Ectodermal cell (in vitro differentiated cells): ENCODE data around the gene LBX2.

Experiments used
- H3K27ac ChIP-seq: 2 replicates; pipeline ENCODE4 v1.7.0; 2013; ENCODE audit warnings: mild to moderate bottlenecking, low read depth, low read length; ENCODE audit not compliant: insufficient read depth, poor library complexity, severe bottlenecking
- H3K27me3 ChIP-seq: 2 replicates; pipeline ENCODE4 v1.7.0; 2013; ENCODE audit warnings: mild to moderate bottlenecking, low read length; ENCODE audit not compliant: insufficient read depth, control insufficient read depth, poor library complexity, severe bottlenecking
- H3K36me3 ChIP-seq: one replicate; pipeline ENCODE4 v1.7.0; 2013; ENCODE audit warnings: low read length; ENCODE audit not compliant: control insufficient read depth, insufficient read depth
- H3K4me1 ChIP-seq: one replicate; pipeline ENCODE4 v1.7.0; 2013; ENCODE audit warnings: low read length; ENCODE audit not compliant: control insufficient read depth, insufficient read depth
- H3K4me3 ChIP-seq: 2 replicates; pipeline ENCODE4 v1.7.0; 2013; ENCODE audit warnings: low read depth, low read length, control low read depth; ENCODE audit not compliant: insufficient read depth
- H3K9me3 ChIP-seq: 2 replicates; pipeline ENCODE4 v1.7.0; 2013; ENCODE audit warnings: mild to moderate bottlenecking, low read length, moderate library complexity; ENCODE audit not compliant: control insufficient read depth
- WGBS, 2 experiments: methylation state at CpG; one replicate each; pipeline ENCODE4 v1.1.7; 2013; ENCODE audit warnings: missing lambda C conversion rate in 2 of 2; 5-methylcytosine and 5-hydroxymethylcytosine counted together

The LBX2 gene

GRCh38 chr2:74503506-74504475, 4.4 kb upstream of the LBX2 start:
- H3K9me3 ChIP-seq = no peaks in the 10 kb centered on the region
- H3K27me3 ChIP-seq = peaks cover 85% of the 10 kb centered on the region
- no peak overlapping the region for H3K27ac ChIP-seq
- 60 to 68% methylated on average over 45 of the region's 45 CpGs for WGBS, 2 experiments
- H3K4me3 ChIP-seq = peak overlapping the region; percentile 40
- H3K36me3 ChIP-seq = peaks cover 5% of the 10 kb centered on the region
- peaks cover 38% of the 10 kb centered on the region for H3K4me1 ChIP-seq

GRCh38 chr2:74502720-74503505, 3.5 kb upstream of the LBX2 start:
- Histone ChIP-seq H3K27ac (no peak overlapping the region), H3K4me1 (peaks cover 41% of the 10 kb centered on the region), H3K4me3 (peak overlapping the region; percentile 40), H3K36me3 (peaks cover 5% of the 10 kb centered on the region), H3K27me3 (peaks cover 85% of the 10 kb centered on the region), H3K9me3 (no peaks in the 10 kb centered on the region)
- WGBS, 2 experiments = 2 to 3% methylated on average over 67 of the region's 67 CpGs

- Histone ChIP-seq H3K9me3 (no peaks in the 10 kb centered on the region), H3K27me3 (peaks cover 92% of the 10 kb centered on the region), H3K4me3 (peak overlapping the region; percentile 40), H3K27ac (no peak overlapping the region), H3K36me3 (peaks cover 5% of the 10 kb centered on the region), H3K4me1 (peaks cover 41% of the 10 kb centered on the region)
- 12 to 13% methylated on average over 32 of the region's 32 CpGs for WGBS, 2 experiments
Observed at GRCh38 chr2:74502147-74502719, 2.8 kb upstream of the LBX2 start.

GRCh38 chr2:74501335-74502071, 2.1 kb upstream of the LBX2 start:
- Histone ChIP-seq H3K27me3 (peaks cover 96% of the 10 kb centered on the region), H3K4me3 (no peak overlapping the region), H3K36me3 (peaks cover 5% of the 10 kb centered on the region), H3K4me1 (peaks cover 37% of the 10 kb centered on the region), H3K9me3 (no peaks in the 10 kb centered on the region), H3K27ac (no peak overlapping the region)
- WGBS, 2 experiments = 37 to 43% methylated on average over 18 of the region's 18 CpGs

GRCh38 chr2:74500578-74500946, 1.2 kb upstream of the LBX2 start:
- Histone ChIP-seq H3K27ac (no peak overlapping the region), H3K4me1 (peaks cover 36% of the 10 kb centered on the region), H3K36me3 (peaks cover under 1% of the 10 kb centered on the region), H3K27me3 (peaks cover 100% of the 10 kb centered on the region), H3K4me3 (no peak overlapping the region), H3K9me3 (no peaks in the 10 kb centered on the region)

- Histone ChIP-seq H3K27me3 (peaks cover 100% of the 10 kb centered on the region), H3K36me3 (no peaks in the 10 kb centered on the region), H3K4me1 (peaks cover 36% of the 10 kb centered on the region), H3K9me3 (no peaks in the 10 kb centered on the region), H3K4me3 (no peak overlapping the region), H3K27ac (no peak overlapping the region)
- 22 to 24% methylated on average over 15 of the region's 15 CpGs for WGBS, 2 experiments
Observed at GRCh38 chr2:74499940-74500577, 656 bp upstream of the LBX2 start.

- H3K27ac ChIP-seq = no peak overlapping the region
- H3K4me3 ChIP-seq = peak overlapping the region; percentile 29
- H3K9me3 ChIP-seq = no peaks in the 10 kb centered on the region
- no peaks in the 10 kb centered on the region for H3K36me3 ChIP-seq
- peaks cover 36% of the 10 kb centered on the region for H3K4me1 ChIP-seq
- WGBS, 2 experiments = 1% methylated on average over 41 of the region's 41 CpGs
- peaks cover 88% of the 10 kb centered on the region for H3K27me3 ChIP-seq
Observed at GRCh38 chr2:74498500-74499266, 720 bp downstream of the LBX2 start.

GRCh38 chr2:74497777-74498499, 1.5 kb downstream of the LBX2 start:
- Histone ChIP-seq H3K36me3 (no peaks in the 10 kb centered on the region), H3K27me3 (peaks cover 80% of the 10 kb centered on the region), H3K9me3 (no peaks in the 10 kb centered on the region), H3K4me1 (peaks cover 36% of the 10 kb centered on the region), H3K27ac (no peak overlapping the region), H3K4me3 (peak overlapping the region; percentile 29)
- 4% methylated on average over 61 of the region's 61 CpGs for WGBS, 2 experiments
